Measurements from ENCODE around the gene SLC38A10.

SLC38A10 gene

GRCh38 chr17:81254955-81255717 is 40.0 kb downstream of the SLC38A10 start:
- DNase-seq (ENCODE audit: low spot score), result peak; percentile 71

GRCh38 chr17:81253358-81254131 is 41.6 kb downstream of the SLC38A10 start:
- peak; percentile 73 for DNase-seq (ENCODE audit: low spot score)

DNA sequence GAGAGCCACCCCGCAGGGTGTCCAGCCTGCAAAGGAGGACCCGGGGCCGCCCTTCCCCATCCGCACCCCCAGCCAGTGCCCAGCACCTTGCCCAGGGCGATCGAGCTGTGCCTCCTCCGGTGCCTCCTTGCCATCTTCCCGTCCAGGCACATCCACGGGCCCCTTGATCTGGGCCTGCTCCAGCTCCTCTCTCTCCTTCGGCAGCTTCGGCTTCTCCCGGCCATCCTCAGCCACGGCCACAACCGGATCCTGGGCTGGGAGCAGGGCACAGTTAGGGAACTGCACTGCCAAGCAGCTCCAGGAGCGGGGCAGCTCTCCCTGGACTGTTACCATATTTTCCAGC is 42.1 kb downstream of the SLC38A10 start:
- DNase-seq (ENCODE audit: low spot score), result no peak

DNA sequence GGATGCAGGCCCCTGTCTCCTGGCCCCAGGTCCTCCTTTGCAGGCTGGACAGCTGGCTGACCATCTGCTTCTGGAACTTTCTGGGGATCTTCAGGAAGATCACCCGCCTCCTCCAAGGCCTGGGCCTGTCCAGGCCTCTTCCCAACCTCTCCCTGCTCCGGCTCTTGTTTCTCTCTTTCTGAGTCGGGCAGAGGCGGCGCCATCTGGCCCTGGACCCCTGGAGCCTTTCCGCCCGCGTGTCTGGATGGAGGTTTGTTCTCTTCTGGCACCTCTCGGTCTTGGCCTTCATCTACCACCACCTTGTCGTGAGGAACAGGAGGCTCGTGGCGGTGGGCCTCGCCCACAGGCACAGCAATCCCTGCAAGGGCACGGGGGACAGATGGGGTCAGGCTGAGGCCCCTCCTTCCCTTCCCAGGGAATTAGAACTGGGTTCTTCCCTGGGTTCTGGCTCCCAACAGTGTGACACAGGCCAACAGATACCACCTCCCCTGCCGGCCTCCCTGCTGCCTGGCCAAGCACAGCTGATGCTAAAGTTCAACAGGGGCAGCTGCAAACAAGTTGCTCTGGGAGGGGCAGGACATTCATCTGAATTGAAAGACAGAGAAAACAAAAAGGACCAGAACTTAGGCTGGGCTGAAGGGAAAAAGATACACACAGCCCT is 42.7 kb downstream of the SLC38A10 start:
- no peak for DNase-seq (ENCODE audit: low spot score)

DNA sequence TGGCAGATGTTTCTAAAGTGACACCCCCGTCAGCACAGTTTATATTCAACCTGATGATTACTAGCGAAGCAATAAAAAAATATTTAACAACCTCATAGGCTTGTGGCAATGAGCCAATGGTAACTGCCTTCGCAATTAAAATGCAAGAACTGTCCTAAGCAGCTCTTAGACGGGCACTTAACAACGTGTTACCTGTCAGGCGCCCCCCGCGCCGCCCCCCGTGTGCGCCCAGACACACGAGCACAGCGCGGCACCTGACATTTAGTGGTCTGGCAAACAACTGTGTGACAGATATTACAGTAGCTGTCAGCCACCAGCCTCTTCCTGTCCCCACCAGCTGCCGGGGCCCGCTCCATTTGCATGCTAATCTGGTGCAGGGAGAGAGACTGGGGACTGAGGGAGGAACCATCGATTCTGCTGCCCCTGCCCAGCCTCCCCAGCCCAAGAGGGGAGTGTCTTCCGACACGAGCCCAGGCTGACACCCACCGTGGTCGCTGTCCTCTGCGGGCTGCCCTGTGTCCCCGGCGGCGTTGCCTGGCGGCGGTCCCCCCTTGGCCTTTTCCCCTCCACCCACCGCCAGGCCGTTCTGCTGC is 43.3 kb downstream of the SLC38A10 start:
- DNase-seq (ENCODE audit: low spot score), result no peak

- DNase-seq (ENCODE audit: low spot score), result no peak
Observed at GRCh38 chr17:81251094-81251708, 43.9 kb downstream of the SLC38A10 start.

GRCh38 chr17:81250286-81251093 is 44.6 kb downstream of the SLC38A10 start:
- DNase-seq (ENCODE audit: low spot score), result no peak

DNA sequence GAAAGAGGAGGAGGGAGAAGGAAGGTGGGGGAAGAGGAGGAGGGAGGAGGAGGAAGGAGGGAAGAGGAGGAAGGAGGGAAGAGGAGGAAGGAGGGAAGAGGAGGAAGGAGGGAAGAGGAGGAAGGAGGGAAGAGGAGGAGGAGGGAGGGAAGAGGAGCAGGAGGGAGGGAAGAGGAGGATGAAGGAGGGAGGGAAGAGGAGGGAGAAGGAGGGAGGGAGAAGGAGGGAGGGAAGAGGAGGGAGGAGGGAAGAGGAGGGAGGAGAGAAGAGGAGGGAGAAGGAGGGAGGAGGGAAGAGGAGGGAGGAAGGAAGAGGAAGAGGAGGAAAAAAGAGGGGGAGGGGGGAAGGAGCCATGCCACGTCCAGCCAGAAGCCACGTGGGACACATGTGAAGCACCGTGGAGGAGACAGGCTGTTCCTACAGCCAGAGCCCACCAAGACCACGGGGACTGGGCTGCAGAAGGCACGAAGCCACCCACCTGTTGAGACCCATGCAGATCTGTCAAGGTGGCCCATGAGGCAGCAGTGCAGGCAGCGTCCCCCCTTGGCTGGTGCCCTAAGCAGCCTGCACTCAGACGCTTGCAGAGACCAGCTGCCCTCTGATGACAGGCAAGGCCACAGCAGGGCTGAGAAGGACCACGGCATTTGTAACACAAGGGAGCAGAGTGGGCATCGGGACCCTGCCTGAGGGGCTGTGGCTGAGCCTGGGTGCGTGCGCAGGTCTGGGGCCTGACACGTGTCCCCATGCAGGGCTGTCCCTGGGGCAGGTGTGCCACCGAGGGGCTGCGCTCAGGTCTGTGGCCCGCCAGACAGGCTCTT is 45.7 kb downstream of the SLC38A10 start:
- DNase-seq (ENCODE audit: low spot score), result no peak

GRCh38 chr17:81248649-81249048 is 46.5 kb downstream of the SLC38A10 start:
- no peak for DNase-seq (ENCODE audit: low spot score)

- no peak for DNase-seq (ENCODE audit: low spot score)
Observed at GRCh38 chr17:81247339-81247990, 47.6 kb downstream of the SLC38A10 start.

GRCh38 chr17:81246679-81247338 is 48.3 kb downstream of the SLC38A10 start:
- no peak for DNase-seq (ENCODE audit: low spot score)

GRCh38 chr17:81246343-81246670 is 48.8 kb downstream of the SLC38A10 start:
- DNase-seq (ENCODE audit: low spot score), result no peak

- DNase-seq (ENCODE audit: low spot score), result no peak
Observed at GRCh38 chr17:81245665-81246342, 49.3 kb downstream of the SLC38A10 start.

GRCh38 chr17:81245024-81245664 is 50.0 kb downstream of the SLC38A10 start:
- no peak for DNase-seq (ENCODE audit: low spot score)

GRCh38 chr17:81244358-81245023 is 50.6 kb downstream of the SLC38A10 start:
- no peak for DNase-seq (ENCODE audit: low spot score)

- no peak for DNase-seq (ENCODE audit: low spot score)
Observed at GRCh38 chr17:81243333-81243664, 51.8 kb downstream of the SLC38A10 start.

- no peak for DNase-seq (ENCODE audit: low spot score)
Observed at GRCh38 chr17:81242421-81243332, 52.4 kb downstream of the SLC38A10 start.
